Omental fat pad (tissue), 4 donors: ENCODE measurements around the gene NME3. TPM values are rescaled to one million over a fixed set of nuclear protein-coding genes. Genes with fewer than 3 reads are reported as not detected.
"Not testable (repeated sequence)": the region's sequence is repeated elsewhere in the genome, so short reads cannot be mapped to it uniquely, and the experiment has no call there.

Source experiments
- ATAC-seq: fragments of 150-250 bp; one replicate; pipeline ENCODE4 v1.9.1; 2016; ENCODE audit warnings: mild to moderate bottlenecking, moderate library complexity; ENCODE audit not compliant: low FRiP score
- DNase-seq: peaks from one replicate; pipeline ENCODE4 v3.0.0-alpha.2; 2019; ENCODE audit warnings: low spot score
- CTCF ChIP-seq, 3 donors: fragments of 450-650 bp; IDR thresholded peaks; one replicate each; pipeline ENCODE4 v1.5.1; 2016 to 2017; ENCODE audit warnings: antibody characterized with exemption in 3 of 3, mild to moderate bottlenecking in 3 of 3, moderate library complexity in 2 of 3
- total RNA-seq, 4 donors: library from RNA; depleted of rRNA; stranded (reverse); fragments of >200 nt; gene quantifications; one replicate each; pipeline ENCODE4 v1.1.0, GENCODE V29; 2016

NME3 gene
- total RNA-seq, 4 donors from 2014 or later = 51.4 to 83.2 (median 69.6) TPM

DNA sequence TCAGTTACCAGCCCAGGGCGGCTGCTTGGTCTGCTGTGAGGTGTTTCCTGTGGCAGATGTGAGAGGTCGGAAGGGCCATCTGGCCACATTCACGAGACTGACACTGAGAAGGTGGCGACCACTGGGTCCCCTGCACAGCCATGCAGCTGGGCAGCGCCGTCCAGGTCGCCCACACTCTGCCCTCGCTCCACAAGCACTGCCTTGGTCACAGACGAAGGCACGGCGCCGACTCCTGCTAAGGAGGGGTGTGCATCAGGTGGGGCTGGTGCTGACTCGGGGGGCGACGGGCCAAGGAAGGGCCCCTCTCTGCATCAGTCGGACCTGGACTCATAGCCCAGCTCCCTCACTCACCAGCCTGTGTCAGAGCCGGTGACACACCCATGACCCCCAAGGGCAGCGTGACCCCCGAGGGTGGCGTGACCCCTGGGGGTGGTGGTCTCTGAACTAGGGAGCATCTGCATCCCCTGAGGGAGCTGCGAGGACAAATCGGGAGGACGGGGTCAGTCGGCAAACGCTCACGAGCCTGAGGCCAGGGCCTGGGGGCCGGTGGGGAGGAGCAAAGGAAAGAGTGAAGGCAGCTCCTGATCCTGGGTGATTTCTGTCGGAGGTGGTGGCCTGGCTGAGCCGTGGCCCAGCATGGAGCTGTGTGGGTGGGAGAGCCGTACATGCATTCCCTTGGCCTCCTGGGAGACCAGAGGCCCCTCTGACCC, 30.4 kb downstream of the NME3 start:
- no peak for TF ChIP-seq CTCF (IDR thresholded peaks at IDR 0.05)
- ATAC-seq (no peak), DNase-seq (no peak)

DNA sequence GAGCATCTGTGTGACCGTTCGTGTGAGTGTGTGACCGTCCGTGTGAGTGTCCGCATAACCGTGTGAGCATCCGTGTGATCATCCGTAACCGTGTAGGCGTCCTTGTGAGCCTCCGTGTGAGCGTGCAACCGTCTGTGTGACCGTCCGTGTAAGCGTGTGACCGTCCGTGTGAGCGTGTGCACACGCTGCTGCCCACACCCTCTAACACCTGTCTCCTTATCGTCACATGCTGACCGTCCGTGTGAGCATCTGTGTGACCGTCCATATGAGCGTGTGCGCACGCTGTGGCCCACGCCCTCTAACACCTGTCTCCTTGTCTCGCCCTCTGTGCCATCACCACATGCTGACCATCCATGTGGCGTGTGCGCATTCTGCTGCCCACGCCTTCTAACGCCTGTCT, 31.1 kb downstream of the NME3 start:
- DNase-seq (no peak), ATAC-seq (no peak)
- no peak for TF ChIP-seq CTCF (IDR thresholded peaks at IDR 0.05)

- no peak for TF ChIP-seq CTCF (IDR thresholded peaks at IDR 0.05)
- ATAC-seq (peak; percentile 10), DNase-seq (no peak)
These were observed 36.5 kb downstream of the NME3 start for GRCh38 chr16:1734816-1735215.

DNA sequence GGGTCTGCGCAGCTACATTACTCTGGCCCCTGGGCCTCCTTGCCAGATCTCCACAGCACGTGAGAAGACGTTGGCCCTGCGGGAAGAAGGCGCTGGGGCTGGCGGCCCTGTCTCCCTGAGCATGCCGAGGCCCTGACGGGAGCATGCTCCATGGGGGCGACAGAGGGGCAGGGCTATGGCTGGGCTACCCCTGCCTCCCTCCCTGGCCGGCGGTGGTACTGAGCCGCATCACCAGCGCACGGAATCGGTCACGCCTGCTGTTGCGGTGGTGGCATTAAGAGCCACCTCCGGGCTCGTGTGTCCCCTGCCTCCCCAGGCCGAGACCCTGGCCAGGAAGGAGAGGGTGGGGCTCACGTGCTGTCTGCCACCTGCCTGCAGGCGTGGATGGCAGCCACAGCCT, 37.2 kb downstream of the NME3 start:
- no peak for TF ChIP-seq CTCF (IDR thresholded peaks at IDR 0.05)
- ATAC-seq (no peak), DNase-seq (no peak)

- not testable (repeated sequence) for DNase-seq, ATAC-seq
These were observed 38.8 kb downstream of the NME3 start for GRCh38 chr16:1732551-1732987.

DNA sequence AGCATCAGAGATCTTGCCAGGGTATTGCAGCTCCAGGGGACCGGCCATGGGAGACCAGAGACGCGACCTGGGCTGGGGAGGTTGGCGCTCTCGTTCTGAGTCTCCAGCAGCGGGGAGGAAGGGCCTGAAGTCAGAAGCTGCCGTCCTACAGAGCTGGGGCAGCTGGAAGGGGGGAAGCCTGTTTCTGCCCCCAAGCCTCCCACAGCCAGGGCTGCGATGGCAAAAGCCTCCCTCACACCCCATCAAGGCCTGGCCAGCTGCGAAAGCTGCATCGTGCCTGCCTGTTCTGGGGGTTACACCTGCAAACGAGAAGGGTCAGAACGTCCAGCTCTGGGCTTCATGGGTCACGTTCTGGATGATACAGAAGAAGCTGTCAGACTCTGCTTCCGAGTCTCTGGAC, 39.3 kb downstream of the NME3 start:
- ATAC-seq = no peak
- TF ChIP-seq CTCF (IDR thresholded peaks at IDR 0.05) = no peak
- no peak for DNase-seq

GRCh38 chr16:1731603-1732002, 39.7 kb downstream of the NME3 start:
- ATAC-seq (no peak), DNase-seq (no peak)
- no peak for TF ChIP-seq CTCF (IDR thresholded peaks at IDR 0.05)
